Posterior vena cava (tissue), 2 donors: ENCODE results near the gene SIPA1L2. TPM values are rescaled to one million over a fixed set of nuclear protein-coding genes. Genes with fewer than 3 reads are reported as not detected.

Source experiments
- DNase-seq: peaks from one replicate; pipeline ENCODE4 v3.0.0-alpha.2; 2020; ENCODE audit warnings: low spot score
- intact Hi-C, 2 donors: fragments of 100-400 bp; cut with DNase I; formaldehyde crosslinking; loops; one replicate each; pipeline versions ENCODE4 v1.14.1 to v1.14.2; 2022 to 2023
- total RNA-seq, 2 donors: library from RNA; stranded (reverse); fragmentation: NEBNext Ultra II Directional; extraction: Animal tissue kit (Norgen Biotek cat#: 25700); gene quantifications; one replicate each; pipeline ENCODE4 v1.2.1, GENCODE V29; 2021
- donor health status: DM: yes; HTN: yes; CAD: no.
- donor health status: DM: yes; HTN: yes; CAD: no.

SIPA1L2 gene
- total RNA-seq, 2 donors from 2014 or later: 14.1 to 14.9 TPM

GRCh38 chr1:232650418-232650817, 20.5 kb upstream of the SIPA1L2 start:
- DNase-seq: no peak
- intact Hi-C loops: no loop called here

GRCh38 chr1:232648316-232648715, 18.4 kb upstream of the SIPA1L2 start:
- DNase-seq: no peak
- intact Hi-C loops: loop anchor here in 1 of 2 donors (10.0 kb wide), 1 partner anchor 236 kb away; no protein-coding TSS in a partner anchor

DNA sequence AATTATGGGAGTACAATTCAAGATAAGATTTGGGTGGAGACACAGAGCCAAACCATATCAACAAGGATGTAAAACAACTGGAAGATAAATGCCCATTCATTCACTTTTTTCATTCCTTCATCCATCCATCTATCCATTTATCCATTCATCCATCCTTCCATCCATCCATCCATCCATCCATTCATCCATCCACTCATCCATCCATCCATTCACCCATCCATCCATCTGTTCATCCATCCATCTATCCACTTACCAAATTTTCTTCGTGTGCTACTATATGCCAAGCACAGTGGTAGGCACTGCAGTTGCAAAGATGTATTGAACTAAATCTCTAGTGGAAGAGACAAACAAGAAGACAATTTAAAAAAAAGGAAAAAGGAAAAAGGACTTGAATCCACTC, 14.3 kb upstream of the SIPA1L2 start:
- intact Hi-C loops: loop anchor here in 1 of 2 donors (5.0 to 10.0 kb wide), 2 partner anchors 241 to 462 kb away; no protein-coding TSS in a partner anchor
- DNase-seq: no peak

DNA sequence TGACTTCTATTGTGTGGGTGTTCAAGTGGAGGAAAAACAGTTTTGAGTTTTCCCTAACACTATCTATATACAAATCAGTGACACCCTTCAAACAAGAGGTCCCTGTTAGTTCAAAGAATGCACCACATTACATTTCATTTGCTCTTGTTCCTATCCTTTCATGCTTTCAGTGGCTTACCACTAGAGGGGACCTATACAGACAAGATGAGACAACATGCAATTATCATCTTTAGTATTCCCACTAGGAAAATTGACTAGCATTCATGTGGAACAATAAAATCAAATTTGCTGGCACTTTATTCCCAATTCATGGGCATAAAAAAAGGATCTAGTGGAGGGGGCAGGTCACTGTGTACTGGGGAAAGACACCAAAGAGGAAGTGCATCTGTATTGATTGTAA, 13.3 kb upstream of the SIPA1L2 start:
- DNase-seq: no peak
- intact Hi-C loops: loop anchor here in 1 of 2 donors (5.0 to 10.0 kb wide), 2 partner anchors 242 to 461 kb away; no protein-coding TSS in a partner anchor

GRCh38 chr1:232641507-232641906, 11.6 kb upstream of the SIPA1L2 start:
- DNase-seq: no peak
- intact Hi-C loops: loop anchor here in 1 of 2 donors (5.0 to 10.0 kb wide), 2 partner anchors 243 to 459 kb away; no protein-coding TSS in a partner anchor

- no peak for DNase-seq
- intact Hi-C loops: loop anchor here in 1 of 2 donors (10.0 kb wide), 1 partner anchor 388 kb away; no protein-coding TSS in a partner anchor
Observed at GRCh38 chr1:232636799-232637198, 6.9 kb upstream of the SIPA1L2 start.

DNA sequence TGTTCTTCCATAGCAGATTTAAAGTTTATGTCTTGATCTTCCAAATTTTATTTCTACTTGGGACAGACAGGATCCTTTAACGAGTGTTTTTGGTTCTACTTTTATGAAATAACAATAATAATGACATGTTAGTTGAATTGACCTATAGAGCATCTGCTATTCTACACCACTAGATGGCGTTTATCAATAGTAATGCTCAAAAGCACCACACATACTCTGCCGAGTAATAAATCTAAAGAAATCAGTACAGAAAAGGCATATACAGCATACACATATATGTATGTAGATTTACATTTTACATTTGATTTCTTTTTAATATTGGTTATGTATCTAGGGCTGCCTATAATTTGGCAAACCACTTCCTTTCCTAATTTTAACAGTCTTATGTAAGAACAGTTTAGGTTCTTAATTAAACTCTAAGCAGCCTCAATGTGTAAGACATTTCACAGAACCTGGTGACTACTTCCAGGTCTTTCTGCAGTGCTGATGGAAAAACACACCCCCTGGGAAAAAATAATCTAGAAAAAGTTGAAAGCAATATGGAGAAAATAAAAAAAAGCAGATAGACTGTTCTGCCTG, 5.9 kb upstream of the SIPA1L2 start:
- no peak for DNase-seq
- intact Hi-C loops: loop anchor here in 1 of 2 donors (10.0 kb wide), 1 partner anchor 389 kb away; no protein-coding TSS in a partner anchor

- DNase-seq: no peak
- intact Hi-C loops: loop anchor here in 1 of 2 donors (10.0 kb wide), 1 partner anchor 390 kb away; no protein-coding TSS in a partner anchor
Observed at GRCh38 chr1:232635279-232635678, 5.3 kb upstream of the SIPA1L2 start.

DNA sequence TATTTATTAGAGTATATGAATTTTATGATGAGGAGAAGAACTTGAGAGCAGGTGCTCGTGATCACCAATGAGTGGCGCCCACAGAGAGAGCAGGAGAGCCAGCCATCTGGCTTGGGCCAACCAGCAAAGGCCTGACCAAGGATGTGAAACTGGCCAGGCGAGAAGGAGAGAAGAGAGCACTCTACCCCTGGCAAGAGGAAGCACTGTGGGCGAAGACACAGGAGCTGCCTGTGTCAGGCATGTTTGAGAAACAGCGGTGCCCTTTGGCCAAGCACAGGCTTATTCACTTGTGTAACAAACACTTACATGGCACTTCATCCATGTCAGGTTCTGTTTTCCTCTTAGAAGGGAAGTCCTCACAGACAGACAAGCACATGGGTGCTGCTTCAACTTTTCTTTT, 4.2 kb upstream of the SIPA1L2 start:
- no peak for DNase-seq

DNA sequence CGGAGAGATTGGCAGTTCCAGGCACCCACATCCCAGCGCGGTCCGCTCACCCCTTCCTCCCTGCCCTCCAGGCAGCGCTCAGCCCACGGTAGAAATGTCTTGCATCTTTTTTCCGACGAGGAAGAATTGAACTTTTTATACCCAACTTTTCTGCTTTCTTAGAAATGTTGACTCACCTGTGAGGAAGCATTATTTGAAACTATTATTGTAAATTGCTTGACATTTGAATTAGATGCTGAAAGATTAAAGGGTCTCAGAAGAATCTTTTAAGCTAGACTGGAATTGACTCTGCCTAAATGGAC, 912 bp upstream of the SIPA1L2 start:
- intact Hi-C loops: loop anchor here in 1 of 2 donors (10.0 kb wide), 1 partner anchor 394 kb away; no protein-coding TSS in a partner anchor
- DNase-seq: no peak

More for the DNA sequence above, 4.2 kb upstream of the SIPA1L2 start:
- intact Hi-C loops: loop anchor here in 1 of 2 donors (10.0 kb wide), 1 partner anchor 391 kb away; no protein-coding TSS in a partner anchor

DNA sequence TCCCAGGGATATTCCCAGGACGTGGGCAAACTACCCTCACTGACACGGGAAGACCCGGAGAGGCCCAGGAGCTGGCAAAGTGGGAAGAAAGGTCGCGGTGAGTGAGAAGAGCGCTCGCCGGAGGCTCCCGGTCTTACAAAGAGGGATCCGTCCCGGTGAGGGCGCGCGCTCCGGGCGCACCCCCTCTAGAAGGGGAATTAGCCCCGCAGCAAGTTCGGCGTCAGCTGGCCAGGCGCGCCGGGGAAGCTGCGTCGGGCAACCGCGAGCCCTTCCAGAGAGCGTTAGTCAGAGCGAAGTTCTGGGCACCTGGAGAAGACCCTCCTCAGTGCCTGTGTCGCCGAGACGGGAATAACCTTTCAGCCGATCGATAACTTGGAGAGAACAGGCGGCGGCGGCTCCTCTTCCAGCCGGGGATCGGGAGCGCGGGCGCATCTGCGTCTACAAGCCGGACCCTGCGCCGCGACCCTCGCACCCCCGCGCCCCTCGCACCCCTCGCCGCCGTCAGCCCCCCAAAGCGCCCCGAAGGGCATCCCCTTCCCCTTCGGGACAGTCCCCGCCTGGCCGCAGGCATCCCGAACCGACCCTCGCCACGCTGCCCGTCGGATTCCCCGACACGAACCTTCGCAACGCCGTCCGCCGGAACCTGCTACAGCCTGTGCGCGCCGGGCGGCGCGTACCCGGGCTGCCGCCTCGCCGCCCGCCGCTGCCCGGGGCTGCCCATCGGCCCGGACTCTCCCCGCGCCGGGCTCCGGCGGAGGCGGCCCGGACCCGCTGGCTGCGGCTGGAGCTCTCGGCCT, 485 bp downstream of the SIPA1L2 start:
- intact Hi-C loops: loop anchor here (10.0 kb wide), 2 partner anchors 395 to 765 kb away; no protein-coding TSS in a partner anchor
- DNase-seq: peak; percentile 90

- no peak for DNase-seq
- intact Hi-C loops: loop anchor here in 1 of 2 donors (10.0 kb wide), 1 partner anchor 764 kb away; no protein-coding TSS in a partner anchor
Observed at GRCh38 chr1:232628335-232629249, 1.3 kb downstream of the SIPA1L2 start.

- intact Hi-C loops: loop anchor here in 1 of 2 donors (10.0 kb wide), 1 partner anchor 763 kb away; no protein-coding TSS in a partner anchor
- DNase-seq: no peak
Observed at GRCh38 chr1:232627645-232628334, 2.1 kb downstream of the SIPA1L2 start.

DNA sequence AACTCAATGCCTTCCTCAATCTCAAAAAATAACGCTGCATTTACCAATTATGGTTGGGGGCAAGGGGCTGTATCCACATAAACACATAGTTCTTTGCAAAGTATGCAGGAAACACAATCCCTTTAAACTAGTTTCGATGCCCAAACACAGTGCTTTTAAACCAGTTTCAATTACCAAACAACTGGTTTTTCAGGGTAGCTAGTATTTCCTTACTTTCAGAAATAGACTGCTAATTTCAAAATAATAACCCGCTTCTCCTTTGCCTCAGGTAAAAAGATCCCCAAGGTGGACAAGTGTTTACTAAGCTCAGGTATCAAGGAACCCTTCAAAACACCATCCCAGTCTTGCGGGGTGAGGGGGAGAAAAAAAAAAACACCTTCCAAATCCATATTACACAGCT, 2.8 kb downstream of the SIPA1L2 start:
- no peak for DNase-seq
- intact Hi-C loops: loop anchor here in 1 of 2 donors (10.0 kb wide), 1 partner anchor 762 kb away; no protein-coding TSS in a partner anchor

DNA sequence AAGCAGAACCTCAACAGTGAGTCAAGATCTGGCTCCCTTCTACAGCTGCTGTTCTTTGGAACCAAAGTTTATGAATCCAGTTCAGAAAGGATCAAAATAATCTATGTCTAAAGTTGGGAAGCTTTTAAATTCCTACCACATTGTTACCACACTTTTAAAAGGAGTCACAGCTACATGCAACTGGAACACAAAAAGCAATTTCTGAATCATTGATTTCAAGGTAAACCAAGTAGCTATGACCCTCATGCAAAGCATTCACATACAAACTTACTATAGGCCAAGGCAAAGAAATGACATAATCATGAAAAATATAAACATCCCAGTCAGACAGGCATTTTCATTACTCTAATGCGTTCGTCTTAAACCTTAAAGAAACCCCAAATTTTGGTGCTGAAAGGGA, 3.5 kb downstream of the SIPA1L2 start:
- no peak for DNase-seq
- intact Hi-C loops: loop anchor here in 1 of 2 donors (10.0 kb wide), 1 partner anchor 762 kb away; no protein-coding TSS in a partner anchor

DNA sequence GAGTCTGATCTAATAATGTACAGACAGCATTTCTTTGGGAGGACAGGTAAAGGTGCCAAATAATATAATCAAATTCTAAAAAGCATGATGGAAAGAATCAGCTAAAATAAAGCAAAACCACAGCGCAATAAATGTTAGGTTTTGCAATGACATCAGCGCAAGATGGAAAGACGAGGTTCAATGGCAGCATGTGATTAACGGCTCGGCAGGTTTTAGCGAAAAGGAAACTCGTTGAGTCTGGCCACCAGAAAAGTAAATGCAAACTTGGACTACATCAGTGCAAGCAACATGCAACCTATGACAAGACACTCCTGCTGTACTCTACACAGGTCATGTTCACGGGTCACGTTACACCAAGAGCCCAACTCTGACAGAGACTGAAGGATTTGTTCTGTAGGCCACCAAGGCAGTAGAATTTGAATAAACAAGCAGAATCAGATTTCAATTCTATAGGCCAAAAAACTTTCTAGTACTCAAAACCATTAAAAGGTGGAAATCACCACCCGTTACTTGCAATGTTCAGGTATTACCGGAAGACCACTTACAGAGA, 4.5 kb downstream of the SIPA1L2 start:
- DNase-seq: no peak
- intact Hi-C loops: loop anchor here in 1 of 2 donors (10.0 kb wide), 1 partner anchor 761 kb away; no protein-coding TSS in a partner anchor

- intact Hi-C loops: loop anchor here in 1 of 2 donors (10.0 kb wide), 1 partner anchor 760 kb away; no protein-coding TSS in a partner anchor
- no peak for DNase-seq
Observed at GRCh38 chr1:232624546-232625281, 5.2 kb downstream of the SIPA1L2 start.
